HG03159 (cell line): ENCODE results near the gene TMLHE.
A peak's percentile ranks its signal among the peaks of the same experiment; 100 is the strongest.
"Not testable (repeated sequence)": the region's sequence is repeated elsewhere in the genome, so short reads cannot be mapped to it uniquely, and the experiment has no call there.

Experiments
- ATAC-seq: cut with Tn5 transposase; IDR thresholded peaks from one replicate; pipeline ENCODE4 v1.9.1; 2021; ENCODE audit warnings: mild to moderate bottlenecking, moderate library complexity; ENCODE audit not compliant: unreplicated experiment

The TMLHE gene, protein sequence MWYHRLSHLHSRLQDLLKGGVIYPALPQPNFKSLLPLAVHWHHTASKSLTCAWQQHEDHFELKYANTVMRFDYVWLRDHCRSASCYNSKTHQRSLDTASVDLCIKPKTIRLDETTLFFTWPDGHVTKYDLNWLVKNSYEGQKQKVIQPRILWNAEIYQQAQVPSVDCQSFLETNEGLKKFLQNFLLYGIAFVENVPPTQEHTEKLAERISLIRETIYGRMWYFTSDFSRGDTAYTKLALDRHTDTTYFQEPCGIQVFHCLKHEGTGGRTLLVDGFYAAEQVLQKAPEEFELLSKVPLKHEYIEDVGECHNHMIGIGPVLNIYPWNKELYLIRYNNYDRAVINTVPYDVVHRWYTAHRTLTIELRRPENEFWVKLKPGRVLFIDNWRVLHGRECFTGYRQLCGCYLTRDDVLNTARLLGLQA

DNA sequence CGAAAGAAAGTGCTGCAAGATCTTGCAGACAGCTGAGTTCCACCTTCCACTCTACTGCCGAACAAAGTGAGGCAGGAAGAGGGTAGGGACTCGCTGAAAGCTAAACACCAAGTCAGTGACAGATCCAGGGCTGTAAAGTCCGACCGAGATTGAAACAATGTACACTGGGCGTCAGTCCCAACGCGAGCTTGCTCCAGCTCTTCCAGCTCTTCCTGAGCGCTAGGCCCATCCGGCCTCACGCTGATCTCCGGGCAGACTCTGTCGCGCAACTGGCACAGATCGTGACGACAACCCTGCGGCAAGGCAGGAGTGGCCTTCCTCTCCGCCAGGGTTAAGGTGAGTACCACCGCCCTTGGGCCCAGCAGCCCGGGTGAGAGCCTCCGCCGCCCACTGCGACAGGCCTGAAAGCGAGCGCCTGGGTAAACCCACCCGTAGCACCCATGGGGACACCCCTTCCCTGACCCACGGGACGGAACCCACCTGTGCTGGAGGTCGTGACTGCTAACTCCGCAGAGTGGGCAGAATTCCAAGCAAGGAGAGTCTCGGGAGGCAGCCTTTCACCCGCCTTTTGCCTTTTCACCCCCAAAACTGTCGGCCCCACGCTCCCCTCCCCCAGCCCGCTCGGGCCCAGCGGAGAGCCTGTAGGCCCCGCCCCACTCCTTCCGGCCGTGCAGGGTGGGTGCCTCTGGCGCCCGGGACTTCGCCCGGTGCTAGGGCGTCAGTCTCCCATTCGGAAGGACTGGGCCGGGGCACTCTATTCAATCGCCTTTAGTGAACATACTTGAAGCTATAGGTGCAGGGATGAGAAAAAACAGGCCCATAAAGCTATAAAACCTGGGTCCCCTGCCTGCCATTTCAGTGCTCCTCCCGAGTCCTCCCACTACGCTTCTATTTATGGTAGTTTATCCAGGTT lies at the start of gene TMLHE, which contains the start of gene SPRY3:
TSS of gene TMLHE (minus strand) at position 641 of the 913 bp plus-strand sequence. CDS start 67,676 bp downstream, outside the sequence.
TSS of gene SPRY3 (plus strand) at position 275 of the 913 bp plus-strand sequence.
- ATAC-seq, result peak; percentile 82

DNA sequence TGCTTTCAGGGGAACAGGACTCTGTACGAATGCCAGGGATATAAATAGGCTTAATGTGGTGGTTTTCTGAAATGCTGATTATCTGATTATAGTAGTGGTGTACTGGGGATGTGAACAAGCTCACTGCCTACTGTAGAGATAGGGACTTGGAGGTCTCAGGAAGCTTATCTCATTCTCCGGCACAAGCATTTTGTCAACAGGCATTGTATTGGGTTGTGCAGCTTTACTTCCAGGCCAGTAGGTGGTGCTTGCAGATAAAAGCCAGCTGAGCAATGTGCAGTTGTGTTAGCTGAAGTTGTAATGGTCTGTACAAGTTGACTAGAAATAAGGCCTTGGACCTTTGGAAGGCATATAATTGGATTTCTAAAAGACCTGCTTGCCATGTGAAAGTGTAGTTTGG lies 49.5 kb upstream of the TMLHE start:
- no peak for ATAC-seq

DNA sequence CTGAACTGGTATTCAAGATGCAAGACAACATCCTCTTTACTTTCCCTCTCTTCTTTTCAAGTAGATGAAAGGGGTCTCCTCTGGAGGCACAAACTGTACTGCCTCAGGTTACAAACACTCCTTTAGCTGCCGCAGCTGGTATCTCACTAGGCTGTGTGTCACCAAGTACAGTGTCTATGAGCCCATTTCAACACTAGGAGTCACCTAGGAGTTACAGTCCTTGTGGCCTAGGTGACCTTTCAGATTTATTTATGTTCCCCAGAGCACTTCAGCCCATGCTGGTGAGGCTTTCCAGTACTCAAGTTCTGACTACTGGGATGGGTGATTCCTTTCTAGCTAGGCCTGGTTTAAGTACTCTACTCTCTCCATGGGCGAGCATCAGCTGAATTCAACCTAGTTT lies 32.4 kb upstream of the TMLHE start:
- no peak for ATAC-seq

DNA sequence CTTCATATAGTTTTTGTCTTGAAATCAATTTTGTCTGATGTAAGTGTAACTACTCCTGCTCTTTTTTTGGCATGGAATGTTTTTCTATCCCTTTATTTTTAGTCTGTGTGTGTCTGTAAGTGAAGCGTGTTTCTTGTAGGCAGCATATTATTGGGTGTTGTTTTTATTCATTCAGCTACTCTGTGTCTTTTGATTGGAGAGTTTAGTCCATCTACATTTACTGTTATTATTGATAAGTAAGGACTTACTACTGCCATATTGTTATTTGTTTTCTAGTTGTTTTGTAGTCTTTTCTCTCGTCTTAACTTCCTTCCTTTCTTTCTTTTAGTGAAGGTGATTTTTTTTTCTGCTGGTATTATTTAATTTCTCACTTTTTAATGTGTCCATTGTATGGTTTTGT lies 30.5 kb upstream of the TMLHE start:
- ATAC-seq, result no peak

DNA sequence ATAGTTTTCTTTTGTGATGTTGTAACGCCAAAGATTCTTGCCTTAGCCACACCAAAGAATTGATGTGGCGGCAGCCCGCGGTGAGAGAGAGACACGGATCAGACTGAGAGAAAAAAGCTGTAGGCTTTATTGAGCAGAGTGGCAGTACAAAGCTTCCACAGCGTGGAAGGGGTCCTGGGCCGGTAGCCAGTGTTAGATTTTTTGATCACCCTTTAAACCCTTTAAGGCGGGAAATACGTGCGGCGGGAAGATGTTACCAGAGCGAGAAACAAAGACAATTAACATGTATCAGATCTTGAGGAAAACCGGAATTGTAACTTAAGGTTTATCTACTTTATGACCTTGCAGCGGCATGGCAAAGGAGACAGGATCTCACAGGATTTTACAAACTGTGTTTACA lies 28.6 kb upstream of the TMLHE start:
- ATAC-seq, result not testable (repeated sequence)

DNA sequence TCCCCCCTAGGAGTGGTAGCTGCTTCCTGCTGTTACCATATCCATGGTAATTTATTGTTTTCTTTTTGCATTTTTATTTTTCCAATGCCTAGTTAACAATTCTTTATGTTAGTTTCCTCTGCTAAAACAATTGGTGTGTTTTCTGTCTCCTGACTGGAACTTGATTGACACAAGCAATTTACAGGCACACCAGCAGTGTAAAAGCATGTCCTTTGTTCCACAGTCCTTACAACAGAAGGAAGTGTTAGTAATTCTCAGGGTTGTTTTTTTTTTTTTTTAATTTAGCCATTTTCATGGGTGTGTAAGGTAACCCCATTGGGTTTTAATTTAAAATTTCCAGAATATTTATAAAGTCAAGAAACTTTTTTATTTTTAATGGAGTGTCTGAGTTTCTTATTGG lies 25.0 kb upstream of the TMLHE start:
- ATAC-seq, result no peak

DNA sequence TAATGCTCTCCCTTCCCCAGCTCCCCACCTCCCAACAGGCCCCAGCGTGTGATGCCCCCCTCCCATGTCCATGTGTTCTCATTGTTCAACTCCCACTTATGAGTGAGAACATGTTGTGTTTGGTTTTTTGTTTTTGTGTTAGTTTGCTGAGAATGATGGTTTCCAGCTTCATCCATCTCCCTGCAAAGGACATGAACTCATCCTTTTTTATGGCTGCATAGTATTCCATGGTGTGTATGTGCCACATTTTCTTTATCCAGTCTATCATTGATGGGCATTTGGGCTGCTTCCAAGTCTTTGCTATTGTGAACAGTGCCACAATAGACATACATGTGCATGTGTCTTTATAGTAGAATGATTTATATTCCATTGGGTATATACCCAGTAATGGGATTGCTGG lies 22.3 kb upstream of the TMLHE start:
- ATAC-seq, result not testable (repeated sequence)

DNA sequence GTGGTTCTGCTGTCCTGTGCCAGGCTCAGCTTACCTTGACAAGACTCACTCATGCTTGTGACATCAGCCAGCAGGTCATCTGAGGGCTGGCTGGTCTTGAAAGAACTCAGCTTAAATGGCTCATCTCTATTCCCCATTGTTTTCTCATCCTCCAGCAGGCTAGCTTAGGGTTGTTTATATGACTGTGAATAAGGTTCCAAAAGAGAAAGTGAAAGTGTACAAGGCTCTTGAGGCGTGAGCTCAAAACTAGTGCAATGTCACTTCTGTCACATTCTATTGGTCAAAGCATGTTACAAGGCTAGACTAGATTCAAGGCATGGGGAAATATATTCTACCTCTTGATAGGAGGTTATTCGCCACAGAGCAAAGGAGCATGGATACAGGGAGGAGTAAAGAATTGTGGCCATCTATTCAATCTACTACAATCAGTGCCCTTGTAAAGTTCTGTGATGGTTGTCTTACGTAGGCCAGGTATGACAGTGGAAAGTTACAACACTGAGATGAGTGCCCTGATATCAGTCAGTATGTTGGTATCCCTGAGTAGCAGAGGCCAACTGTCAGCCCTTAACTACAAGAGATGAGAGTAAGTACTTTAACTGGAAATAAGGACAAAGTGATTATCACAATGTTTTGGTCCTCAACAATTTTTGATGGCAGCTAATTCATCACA lies 19.8 kb upstream of the TMLHE start:
- ATAC-seq, result peak; percentile 82

DNA sequence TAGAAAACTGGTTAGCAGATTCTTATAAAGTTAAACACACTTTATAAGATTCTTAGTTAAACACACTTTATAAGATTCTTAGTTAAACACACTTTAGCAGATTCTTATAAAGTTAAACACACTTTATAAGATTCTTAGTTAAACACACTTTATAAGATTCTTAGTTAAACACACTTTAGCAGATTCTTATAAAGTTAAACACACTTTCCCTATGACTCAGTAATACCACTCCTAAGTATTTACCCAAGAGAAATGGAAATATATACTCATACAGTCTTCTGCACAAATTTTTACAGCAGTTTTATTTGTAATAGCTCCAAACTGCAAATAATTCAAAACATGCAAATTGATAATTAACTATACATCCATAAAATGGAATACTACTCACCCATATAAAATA lies 7.4 kb upstream of the TMLHE start:
- not testable (repeated sequence) for ATAC-seq

DNA sequence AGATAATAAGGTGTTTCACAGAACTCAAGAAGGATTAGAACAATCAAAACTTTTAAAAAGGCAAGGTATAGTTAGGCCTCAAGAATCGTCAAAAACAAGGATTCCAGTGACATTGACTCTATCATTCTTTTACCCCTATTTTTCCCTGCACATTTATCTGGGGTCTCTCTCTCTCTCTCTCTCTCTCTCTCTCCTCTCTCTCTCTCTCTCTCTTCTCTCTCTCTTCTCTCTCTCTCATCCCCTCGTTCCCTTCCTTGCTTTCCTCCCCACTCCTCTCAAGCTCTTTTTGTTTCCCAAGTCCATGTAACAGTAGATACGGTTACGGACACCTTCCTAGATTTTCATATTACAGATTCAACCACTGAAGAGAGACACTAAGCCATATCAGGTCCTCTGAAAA lies 3.2 kb upstream of the TMLHE start:
- ATAC-seq, result no peak

DNA sequence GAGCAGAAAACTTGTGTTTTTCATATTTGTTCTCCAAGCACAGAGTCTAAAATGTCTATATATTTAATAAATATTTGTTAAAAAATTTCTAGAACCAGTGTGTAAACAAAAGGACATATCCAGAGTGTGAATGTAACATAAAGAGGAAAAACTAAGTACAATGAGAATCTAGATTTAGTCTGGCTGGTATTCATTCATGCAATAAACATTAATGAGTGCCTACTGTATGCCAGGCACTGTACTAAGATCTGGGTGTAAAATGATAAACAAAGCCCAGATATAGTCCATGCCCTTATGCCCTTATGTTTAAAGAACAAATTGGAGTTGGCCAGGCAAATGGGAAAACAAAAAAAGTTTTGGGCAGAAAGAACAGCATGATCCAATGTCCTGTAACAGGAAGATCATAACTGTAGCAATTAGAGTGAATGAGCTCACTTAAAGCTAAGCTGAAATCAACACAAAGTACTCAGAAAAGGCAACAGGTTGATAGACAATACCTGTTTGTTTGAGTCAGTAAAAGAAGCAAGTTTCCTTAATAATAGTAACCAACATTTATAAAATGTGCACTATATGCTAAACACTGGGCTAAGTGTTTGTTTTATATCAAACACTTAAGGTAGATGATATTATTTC lies 1.3 kb upstream of the TMLHE start:
- no peak for ATAC-seq

DNA sequence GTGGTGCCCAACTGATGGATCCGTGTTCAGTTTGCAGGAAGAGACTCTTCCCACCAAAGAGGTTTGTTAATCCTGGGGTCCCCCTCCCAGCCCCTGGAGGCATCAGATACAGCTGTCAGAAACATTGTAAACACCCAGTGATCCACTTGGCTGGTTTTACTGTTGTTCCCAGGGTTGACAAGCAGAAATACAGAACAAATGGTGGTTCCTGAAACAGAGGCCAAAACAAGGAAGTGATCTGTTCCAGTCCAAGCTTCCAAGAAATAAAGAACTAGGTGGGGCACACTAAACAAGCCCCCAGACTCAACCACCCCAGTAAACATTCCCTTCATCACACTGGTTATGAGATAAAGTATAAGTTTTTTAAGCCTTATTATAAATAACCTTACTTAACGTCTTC lies 1.4 kb downstream of the TMLHE start:
- ATAC-seq, result no peak

DNA sequence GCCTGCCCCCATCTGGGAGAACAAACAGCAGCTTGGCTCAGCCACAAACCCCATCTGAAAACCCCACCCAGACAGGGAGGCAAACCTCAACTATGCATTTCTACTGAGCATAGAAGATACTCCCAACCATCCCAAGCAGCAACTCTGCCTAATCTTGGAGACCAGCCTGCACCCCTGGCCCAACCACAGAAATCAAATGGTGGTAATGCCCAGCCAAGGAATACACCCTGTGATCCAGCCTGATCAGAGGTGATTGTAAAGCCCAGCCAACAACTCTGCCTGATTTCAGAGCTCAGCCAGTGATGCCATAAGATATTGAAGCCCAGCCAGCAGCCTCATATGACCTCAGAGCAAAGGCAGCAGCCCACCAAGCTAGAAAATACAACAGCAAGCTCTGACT lies 19.8 kb downstream of the TMLHE start:
- ATAC-seq, result no peak

DNA sequence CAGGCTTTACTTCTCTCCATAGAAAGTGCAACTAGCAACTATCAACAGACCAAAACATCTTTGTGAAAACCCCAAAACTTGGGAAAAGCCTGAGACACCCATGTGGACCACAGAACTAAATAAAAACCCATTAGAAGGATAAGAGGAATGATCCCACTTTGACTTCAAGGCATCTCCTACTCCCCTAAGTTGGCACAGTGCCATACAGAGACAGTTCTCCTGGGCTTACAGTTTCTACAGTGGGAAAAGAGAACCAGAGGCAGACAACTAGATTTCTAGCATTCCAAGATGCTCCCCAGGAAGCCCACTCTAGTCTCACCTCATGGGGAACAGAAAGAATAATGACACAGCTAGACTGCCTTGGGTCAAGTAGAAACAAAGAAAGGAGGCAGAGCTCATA lies 20.4 kb downstream of the TMLHE start:
- ATAC-seq, result no peak

DNA sequence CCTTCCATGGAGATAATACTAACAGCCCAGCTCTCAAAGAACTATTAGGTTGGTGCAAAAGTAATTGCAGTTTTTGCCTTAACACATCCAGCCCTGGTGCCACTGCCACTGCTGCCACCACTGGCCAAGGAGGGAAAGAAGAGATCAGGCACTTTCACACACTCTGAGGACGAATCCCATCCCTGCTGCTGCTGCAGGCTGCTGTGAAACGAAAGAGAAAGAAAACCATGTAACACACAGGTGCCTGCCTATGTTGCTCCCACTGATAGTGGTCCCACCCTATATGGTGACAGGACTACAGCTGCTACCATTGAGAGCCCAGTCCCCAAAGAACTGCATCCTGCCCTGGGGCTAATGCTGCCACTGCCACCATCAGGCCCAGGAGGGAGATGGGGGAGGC lies 35.1 kb downstream of the TMLHE start:
- ATAC-seq, result peak; percentile 63

DNA sequence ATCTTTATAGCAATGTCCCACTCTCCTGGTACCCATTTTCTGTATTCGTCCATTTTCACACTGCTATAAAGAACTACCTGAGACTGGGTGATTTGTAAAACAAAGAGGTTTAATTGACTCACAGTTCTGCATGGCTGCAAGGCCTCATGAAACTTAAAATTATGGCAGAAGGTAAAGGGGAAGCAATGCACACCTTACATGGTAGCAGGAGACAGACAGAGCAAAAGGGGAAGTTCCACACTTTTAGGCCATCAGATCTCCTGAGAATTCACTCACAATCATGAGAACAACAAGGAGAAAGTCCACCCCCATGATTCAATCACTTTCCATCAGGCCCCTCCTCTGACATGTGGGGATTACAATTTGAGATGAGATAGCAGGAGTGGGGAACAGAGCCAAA lies 49.7 kb downstream of the TMLHE start:
- ATAC-seq, result no peak

DNA sequence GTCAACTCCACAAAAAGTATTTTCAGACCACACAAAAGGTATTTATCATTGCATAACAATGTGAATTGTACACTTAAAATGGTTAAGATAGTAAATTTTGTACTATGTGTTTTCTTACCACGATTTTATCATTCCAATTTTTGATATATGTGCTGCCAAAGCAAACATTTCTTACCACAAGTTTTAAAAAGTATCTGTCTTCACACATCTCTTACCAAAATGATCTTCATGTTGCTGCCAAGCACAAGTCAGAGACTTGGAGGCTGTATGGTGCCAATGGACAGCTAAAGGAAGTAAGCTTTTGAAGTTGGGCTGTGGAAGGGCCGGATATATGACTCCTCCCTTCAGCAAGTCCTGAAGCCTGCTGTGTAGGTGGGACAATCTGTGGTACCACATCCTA lies 67.9 kb downstream of the TMLHE start:
- ATAC-seq, result no peak

DNA sequence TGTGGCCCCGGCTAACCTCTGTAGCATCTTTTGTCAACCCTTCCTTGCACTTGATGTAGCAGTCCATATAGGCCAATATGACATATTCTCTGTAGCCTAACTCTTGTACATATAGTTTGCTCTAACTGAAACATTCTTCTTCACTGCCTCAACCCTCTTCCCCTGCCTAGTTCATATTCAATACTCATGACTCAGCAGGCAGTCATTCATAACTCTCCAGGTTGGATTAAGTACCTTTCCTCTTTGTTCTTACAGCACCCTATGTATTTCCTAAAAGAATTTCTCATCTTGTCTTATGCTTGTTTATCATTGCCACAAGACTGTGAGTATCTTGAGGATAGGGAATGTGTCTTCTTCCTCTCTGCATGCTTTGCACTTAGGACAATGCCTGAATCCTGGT lies 76.9 kb downstream of the TMLHE start:
- ATAC-seq, result no peak

DNA sequence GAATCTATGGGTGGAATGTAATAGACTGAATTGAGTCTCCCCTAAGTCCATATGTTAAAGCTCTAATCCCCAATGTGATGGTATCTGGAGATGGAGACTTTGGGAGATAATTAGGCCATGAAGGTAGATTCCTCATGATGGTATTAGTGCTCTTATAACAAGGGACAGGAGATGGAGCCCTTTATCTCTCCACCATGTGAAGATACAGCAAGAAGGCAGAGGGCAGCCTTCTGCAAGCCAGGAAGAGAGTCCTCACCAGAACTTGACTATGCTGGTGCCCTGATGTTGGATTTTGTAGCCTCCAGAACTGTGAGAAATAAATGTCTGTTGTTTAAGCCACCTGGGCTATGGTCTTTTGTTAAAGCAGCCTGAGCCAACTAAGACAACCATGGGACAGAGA lies 78.0 kb downstream of the TMLHE start:
- no peak for ATAC-seq

DNA sequence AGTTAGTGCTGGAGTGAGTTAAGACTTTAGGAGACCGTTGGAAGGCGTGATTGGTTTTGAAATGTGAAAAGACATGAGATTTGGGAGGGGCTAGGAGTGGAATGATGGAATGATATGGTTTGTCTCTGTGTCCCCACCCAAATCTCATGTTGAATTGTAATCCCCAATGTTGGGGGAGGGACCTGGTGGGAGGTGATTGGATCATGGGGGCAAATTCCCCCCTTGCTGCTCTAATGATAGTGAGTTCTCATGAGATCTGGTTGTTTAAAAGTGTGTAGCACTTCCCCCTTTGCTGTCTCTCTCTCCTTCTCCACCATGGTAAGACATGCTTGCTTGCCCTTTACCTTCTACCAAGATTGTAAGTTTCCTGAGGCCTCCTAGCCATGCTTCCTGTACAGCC lies 85.7 kb downstream of the TMLHE start:
- not testable (repeated sequence) for ATAC-seq

DNA sequence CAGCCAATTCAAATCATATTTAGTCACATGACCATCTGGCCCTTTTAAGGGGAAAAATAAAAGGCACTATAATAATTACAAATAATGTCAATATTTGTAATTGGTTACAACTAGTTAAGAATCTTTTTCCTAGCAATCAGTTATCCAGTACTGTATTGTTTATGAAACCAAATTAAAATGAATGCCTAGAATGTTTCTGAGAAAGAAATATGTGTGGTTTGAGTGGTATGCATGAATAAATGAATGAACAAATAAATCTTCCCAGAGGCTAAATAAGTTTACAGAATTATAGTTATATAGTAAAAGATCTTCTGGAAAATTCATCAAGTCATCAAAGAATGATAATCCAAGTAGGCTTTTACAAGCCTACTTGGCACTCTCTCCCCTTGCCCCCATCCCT lies 98.5 kb downstream of the TMLHE start:
- no peak for ATAC-seq
